GM23338 (cell line): Measurements from ENCODE around the gene CD14. TPM values are rescaled to one million over a fixed set of nuclear protein-coding genes. Genes with fewer than 3 reads are reported as not detected.

Experiments used
- ATAC-seq: fragments of 200-7000 bp; cut with Tn5 transposase; 3 replicates; pipeline ENCODE4 v1.9.1; 2020
- DNase-seq: peaks from one replicate; pipeline ENCODE4 v3.0.0-alpha.2; 2015; ENCODE audit warnings: low spot score
- H2AFZ ChIP-seq: fragments of 200-600 bp; sonication (generic); 2 replicates; pipeline ENCODE4 v1.8.0; 2016; ENCODE audit warnings: antibody characterized with exemption, mild to moderate bottlenecking, moderate library complexity
- H3F3A ChIP-seq: fragments of 200-600 bp; sonication (generic); replicated peaks from 2 replicates; pipeline ENCODE4 v1.8.0; 2017; ENCODE audit warnings: antibody characterized with exemption, mixed run types, low read depth
- H3K27ac ChIP-seq: fragments of 200-600 bp; sonication (generic); 2 replicates; pipeline ENCODE4 v1.6.1; 2016; ENCODE audit warnings: low read depth
- H3K27me3 ChIP-seq: fragments of 200-600 bp; sonication (generic); 2 replicates; pipeline ENCODE4 v1.8.0; 2016; ENCODE audit warnings: mild to moderate bottlenecking, mixed run types, moderate library complexity; ENCODE audit not compliant: insufficient read depth
- H3K36me3 ChIP-seq: fragments of 200-600 bp; sonication (generic); 2 replicates; pipeline ENCODE4 v1.8.0; 2016; ENCODE audit warnings: mild to moderate bottlenecking; ENCODE audit not compliant: insufficient read depth
- H3K4me1 ChIP-seq: fragments of 200-600 bp; sonication (generic); 2 replicates; pipeline ENCODE4 v1.8.0; 2016; ENCODE audit warnings: mild to moderate bottlenecking, moderate library complexity; ENCODE audit not compliant: insufficient read depth
- H3K4me2 ChIP-seq: fragments of 200-600 bp; sonication (generic); 2 replicates; pipeline ENCODE4 v1.7.1; 2017; ENCODE audit warnings: mixed run types
- H3K4me3 ChIP-seq: fragments of 200-600 bp; sonication (generic); 2 replicates; pipeline ENCODE4 v1.6.1; 2016; ENCODE audit warnings: mixed run types
- H3K79me2 ChIP-seq: fragments of 200-600 bp; sonication (generic); replicated peaks from 2 replicates; pipeline ENCODE4 v1.8.0; 2017; ENCODE audit warnings: mild to moderate bottlenecking; ENCODE audit not compliant: insufficient read depth
- H3K9me2 ChIP-seq: fragments of 200-600 bp; sonication (generic); 2 replicates; pipeline ENCODE4 v1.8.0; 2017; ENCODE audit not compliant: insufficient read depth
- H4K20me1 ChIP-seq: fragments of 200-600 bp; sonication (generic); replicated peaks from 2 replicates; pipeline ENCODE4 v1.8.0; 2017; ENCODE audit warnings: mild to moderate bottlenecking; ENCODE audit not compliant: insufficient read depth
- H3K27ac Mint-ChIP-seq: 2 replicates; pipeline ENCODE4 v1.8.0; 2020; ENCODE audit warnings: inconsistent platforms, mild to moderate bottlenecking, moderate library complexity, mixed read lengths
- H3K27me3 Mint-ChIP-seq: 3 replicates; pipeline ENCODE4 v1.8.0; 2022; ENCODE audit warnings: low read depth, mild to moderate bottlenecking, moderate library complexity, mixed read lengths, inconsistent platforms; ENCODE audit not compliant: insufficient read depth, poor library complexity
- H3K36me3 Mint-ChIP-seq: 3 replicates; pipeline ENCODE4 v1.8.0; 2021; ENCODE audit warnings: low read depth, mild to moderate bottlenecking, inconsistent platforms, moderate library complexity, mixed read lengths
- H3K4me1 Mint-ChIP-seq: 3 replicates; pipeline ENCODE4 v1.8.0; 2020; ENCODE audit warnings: mild to moderate bottlenecking, inconsistent platforms, mixed read lengths
- H3K4me3 Mint-ChIP-seq: 3 replicates; pipeline ENCODE4 v1.8.0; 2021; ENCODE audit warnings: moderate library complexity, mild to moderate bottlenecking, inconsistent platforms, mixed read lengths
- H3K9me3 Mint-ChIP-seq: 3 replicates; pipeline ENCODE4 v1.8.0; 2020; ENCODE audit warnings: moderate library complexity, mild to moderate bottlenecking, inconsistent platforms, mixed read lengths
- CREB1 ChIP-seq: fragments of 250-450 bp; sonication (Bioruptor Pico); IDR thresholded peaks from 2 replicates; pipeline ENCODE4 v1.5.0; 2020; ENCODE audit warnings: low read depth, mild to moderate bottlenecking, moderate library complexity
- ETS1 ChIP-seq: IDR thresholded peaks from 2 replicates; pipeline ENCODE4 v1.6.1; 2016; ENCODE audit warnings: antibody characterized with exemption
- EZH2 ChIP-seq: fragments of 200-600 bp; sonication (generic); IDR thresholded peaks from one replicate; pipeline ENCODE4 v1.8.0; 2017; ENCODE audit warnings: antibody characterized with exemption, mild to moderate bottlenecking, low read depth; ENCODE audit not compliant: unreplicated experiment
- EZH2phosphoT487 ChIP-seq: fragments of 200-600 bp; sonication (generic); IDR thresholded peaks from one replicate; pipeline ENCODE4 v1.8.1; 2018; ENCODE audit warnings: antibody characterized with exemption; ENCODE audit not compliant: unreplicated experiment
- JUNB ChIP-seq: IDR thresholded peaks from one replicate; pipeline ENCODE4 v1.6.1; 2016; ENCODE audit warnings: antibody characterized with exemption; ENCODE audit not compliant: unreplicated experiment
- NANOG ChIP-seq: IDR thresholded peaks from 2 replicates; pipeline ENCODE4 v1.6.1; 2016; ENCODE audit warnings: antibody characterized with exemption, borderline replicate concordance
- POLR2AphosphoS5 ChIP-seq: IDR thresholded peaks from 2 replicates; pipeline ENCODE4 v1.6.1; 2016; ENCODE audit warnings: antibody characterized with exemption, low read depth
- REST ChIP-seq: IDR thresholded peaks from one replicate; pipeline ENCODE4 v1.6.1; 2018; ENCODE audit warnings: antibody characterized with exemption; ENCODE audit not compliant: unreplicated experiment
- STAT1 ChIP-seq: IDR thresholded peaks from one replicate; pipeline ENCODE4 v1.6.1; 2016; ENCODE audit warnings: antibody characterized with exemption; ENCODE audit not compliant: unreplicated experiment
- ZNF114 ChIP-seq: fragments of 250-450 bp; sonication (Bioruptor Pico); IDR thresholded peaks from 2 replicates; pipeline ENCODE4 v1.5.0; 2020; ENCODE audit warnings: mild to moderate bottlenecking, moderate library complexity
- ZNF331 ChIP-seq: fragments of 250-450 bp; sonication (Bioruptor Pico); IDR thresholded peaks from 2 replicates; pipeline ENCODE4 v1.5.0; 2020; ENCODE audit warnings: low read depth, mild to moderate bottlenecking, moderate library complexity
- polyA plus RNA-seq: library from polyadenylated mRNA; unstranded; fragments of >200 nt; fragmentation: Nextera tagmentation; extraction: Ambion mirVana; gene quantifications from 2 replicates; pipeline ENCODE4 v1.2.1, GENCODE V29; 2016
- total RNA-seq: library from RNA; depleted of rRNA; stranded (reverse); fragments of >200 nt; shearing (Covaris generic); gene quantifications from 2 replicates; pipeline ENCODE4 v1.2.3, GENCODE V29; 2014

The CD14 gene
- total and polyA plus RNA-seq, 2 experiments from 2014 or later, result not detected

GRCh38 chr5:140631036-140631417 lies 1.9 kb downstream of the CD14 start:
- Mint-ChIP-seq H3K27me3 (peaks cover 25% of the 10 kb centered on the region), H3K9me3 (peaks cover 54% of the 10 kb centered on the region), H3K36me3 (peaks cover 11% of the 10 kb centered on the region; the same call in 2 of the 3 replicates), H3K4me1 (no peaks in the 10 kb centered on the region; the same call in 2 of the 3 replicates), H3K27ac (no peak overlapping the region), H3K4me3 (no peak overlapping the region)
- 0 out of 2 replicates have a peak, but pooled peaks cover 3% of the 10 kb centered on the region for H3K9me2 ChIP-seq
- no peak overlapping the region for H2AFZ ChIP-seq
- H3K4me1 ChIP-seq, result no peaks in the 10 kb centered on the region
- TF ChIP-seq CREB1 (CRISPR knock-in tag) (no peak), EZH2 (no peak), JUNB (no peak), POLR2AphosphoS5 (no peak), ETS1 (no peak), REST (no peak), STAT1 (no peak), NANOG (no peak), ZNF331 (CRISPR knock-in tag) (no peak), EZH2phosphoT487 (no peak), ZNF114 (no peak)
- no peak overlapping the region for H3K27ac ChIP-seq
- no peaks in the 10 kb centered on the region for H3F3A ChIP-seq
- no peaks in the 10 kb centered on the region for H3K79me2 ChIP-seq
- ATAC-seq, result no peak
- peaks cover 39% of the 10 kb centered on the region for H3K27me3 ChIP-seq
- H3K36me3 ChIP-seq, result peaks cover 6% of the 10 kb centered on the region; the same call in 1 of the 2 replicates
- no peak overlapping the region for H3K4me2 ChIP-seq
- no peak overlapping the region for H3K4me3 ChIP-seq
- no peak for DNase-seq
- no peaks in the 10 kb centered on the region for H4K20me1 ChIP-seq

DNA sequence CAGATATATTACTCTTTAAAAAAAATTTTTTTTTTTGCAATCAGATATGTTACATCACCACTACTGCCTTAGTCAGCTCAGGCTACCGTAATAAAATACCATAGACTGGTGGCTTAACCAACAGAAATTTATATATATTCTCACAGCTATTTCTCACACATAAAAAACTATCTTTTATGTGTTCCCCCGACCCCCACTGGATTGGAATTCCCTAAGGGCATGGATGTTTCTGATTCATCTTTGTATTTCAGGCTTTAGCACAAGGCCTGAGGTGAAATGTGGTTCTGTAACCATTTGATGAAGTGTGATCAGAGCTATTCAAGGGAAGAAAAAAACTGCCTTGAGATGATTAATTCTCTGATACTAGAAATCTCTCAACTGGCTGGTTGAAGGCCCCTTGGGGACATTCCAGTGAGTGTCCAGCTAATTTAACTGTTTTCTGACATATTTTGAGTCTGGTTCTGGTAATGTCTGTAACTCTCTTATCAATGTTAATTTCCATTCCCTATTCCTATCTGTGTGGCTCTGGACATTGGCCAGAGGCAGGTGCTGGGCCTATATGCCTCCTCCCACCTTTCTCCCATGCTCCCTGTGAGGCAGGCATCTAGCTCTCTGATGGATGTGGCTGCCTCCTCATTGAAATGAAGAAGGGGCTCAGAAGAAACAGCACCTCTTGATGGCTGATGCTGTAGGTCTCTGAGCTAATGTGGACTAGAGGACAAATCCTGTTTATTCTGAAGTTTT lies 2.5 kb downstream of the CD14 start:
- Histone ChIP-seq H2AFZ (no peak overlapping the region), H3F3A (no peaks in the 10 kb centered on the region), H3K9me2 (0 out of 2 replicates have a peak, but pooled peaks cover 1% of the 10 kb centered on the region), H3K4me2 (no peak overlapping the region), H3K4me3 (no peak overlapping the region), H3K27me3 (peaks cover 39% of the 10 kb centered on the region), H3K27ac (no peak overlapping the region), H3K36me3 (peaks cover 6% of the 10 kb centered on the region; the same call in 1 of the 2 replicates), H3K79me2 (no peaks in the 10 kb centered on the region), H4K20me1 (no peaks in the 10 kb centered on the region), H3K4me1 (no peaks in the 10 kb centered on the region)
- Mint-ChIP-seq H3K27ac (no peak overlapping the region), H3K36me3 (peaks cover 13% of the 10 kb centered on the region), H3K4me3 (no peak overlapping the region), H3K4me1 (no peaks in the 10 kb centered on the region; the same call in 2 of the 3 replicates), H3K9me3 (peaks cover 58% of the 10 kb centered on the region), H3K27me3 (peaks cover 25% of the 10 kb centered on the region)
- no peak for ATAC-seq
- DNase-seq, result no peak
- TF ChIP-seq NANOG, result no peak
- no peak for TF ChIP-seq EZH2phosphoT487
- TF ChIP-seq CREB1 (CRISPR knock-in tag), result no peak
